ENCODE data around the gene NEDD4L.
A peak's percentile ranks its signal among the peaks of the same experiment; 100 is the strongest.

The NEDD4L gene

DNA sequence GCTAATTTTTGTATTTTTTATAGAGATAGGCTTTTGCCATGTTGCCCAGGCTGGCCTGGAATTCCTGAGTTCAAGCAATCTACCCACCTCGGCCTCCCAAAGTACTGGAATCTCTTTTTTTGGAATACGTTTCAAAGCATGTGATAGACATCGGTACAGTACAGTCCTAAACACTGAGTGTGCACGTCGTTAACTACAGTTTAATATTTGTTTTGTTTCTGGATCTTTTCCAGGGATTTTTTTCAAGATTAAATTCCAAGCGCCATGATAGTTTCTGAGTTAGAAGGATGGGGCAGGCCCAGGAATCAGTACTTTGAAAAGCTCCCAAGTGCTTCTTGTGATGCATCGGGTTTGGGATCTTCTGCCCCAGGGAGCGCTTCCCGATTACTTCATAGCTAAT, 33.3 kb downstream of the NEDD4L start:
- peaks cover 0 to 5% of the 10 kb centered on the region in 2 donors for H3K27me3 Mint-ChIP-seq
- DNase-seq = no peak
- no peak overlapping the region for H3K4me3 Mint-ChIP-seq
- H3K27ac Mint-ChIP-seq = no peak overlapping the region
- no peaks in the 10 kb centered on the region for H3K4me1 Mint-ChIP-seq
- no peak for ATAC-seq (replicated peaks)
- H3K9me3 Mint-ChIP-seq = no peaks in the 10 kb centered on the region
- H3K36me3 Mint-ChIP-seq = no peaks in the 10 kb centered on the region

DNA sequence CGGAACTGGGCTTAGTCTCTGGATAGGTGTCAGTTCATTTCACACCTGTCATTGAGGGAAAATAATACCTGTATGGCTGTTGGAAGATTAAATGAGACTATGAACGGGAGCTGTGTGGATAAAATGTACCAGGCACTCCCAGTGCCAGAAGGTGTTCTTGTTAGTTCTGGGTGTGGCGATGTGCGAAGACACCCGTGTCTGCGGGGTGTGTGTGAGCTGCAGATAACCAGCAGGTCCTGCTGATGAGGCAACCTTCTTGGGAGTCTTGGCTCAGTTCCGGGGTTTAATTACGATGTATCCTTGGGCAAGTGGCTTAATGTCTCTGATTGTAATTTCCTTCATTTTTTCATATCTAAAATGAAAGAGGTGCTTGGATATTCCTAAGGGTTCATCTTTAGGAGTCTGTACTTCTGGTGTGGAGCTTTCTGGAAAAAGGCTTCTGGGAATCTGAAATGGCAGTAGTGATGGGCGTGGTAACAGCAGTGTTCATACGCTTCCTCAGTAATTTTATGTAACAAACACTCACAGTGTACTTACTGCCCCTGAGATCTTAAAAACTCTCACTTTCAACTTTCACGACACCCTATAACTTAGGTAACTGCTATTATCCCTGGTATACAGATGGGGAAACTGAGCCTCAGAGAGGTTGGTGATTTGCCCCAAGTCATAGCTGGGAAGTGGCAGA, 35.0 kb downstream of the NEDD4L start:
- Mint-ChIP-seq H3K9me3 (no peaks in the 10 kb centered on the region), H3K36me3 (no peaks in the 10 kb centered on the region), H3K4me3 (no peak overlapping the region), H3K27ac (no peak overlapping the region), H3K4me1 (no peaks in the 10 kb centered on the region), H3K27me3 (peaks cover 0 to 5% of the 10 kb centered on the region in 2 donors)
- no peak for DNase-seq
- no peak for ATAC-seq (replicated peaks)

DNA sequence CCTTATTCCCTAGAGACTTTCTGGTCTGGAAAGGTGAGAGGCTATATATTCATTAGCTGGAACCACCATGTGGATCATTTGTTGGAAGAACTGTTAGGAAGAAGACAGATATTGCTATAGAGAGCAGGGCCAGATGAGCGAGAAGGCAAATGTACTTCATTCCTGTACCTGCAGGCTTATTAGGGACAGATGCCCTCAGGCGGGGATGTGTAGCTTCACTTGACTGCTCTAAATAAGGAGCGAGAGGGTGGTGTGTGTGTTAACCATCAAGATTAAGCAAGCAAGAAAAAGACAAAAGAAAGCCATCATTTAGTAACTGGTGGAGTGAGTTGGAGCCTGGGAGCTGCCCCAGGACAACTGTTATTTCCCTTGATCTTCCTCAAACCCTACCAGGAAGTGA, 36.4 kb downstream of the NEDD4L start:
- Mint-ChIP-seq H3K27me3 (peaks cover 0 to 11% of the 10 kb centered on the region in 2 donors), H3K27ac (no peak overlapping the region), H3K9me3 (peaks cover 2 to 4% of the 10 kb centered on the region in 2 donors), H3K36me3 (no peaks in the 10 kb centered on the region), H3K4me3 (no peak overlapping the region), H3K4me1 (no peaks in the 10 kb centered on the region)
- DNase-seq = no peak
- ATAC-seq (replicated peaks) = no peak

DNA sequence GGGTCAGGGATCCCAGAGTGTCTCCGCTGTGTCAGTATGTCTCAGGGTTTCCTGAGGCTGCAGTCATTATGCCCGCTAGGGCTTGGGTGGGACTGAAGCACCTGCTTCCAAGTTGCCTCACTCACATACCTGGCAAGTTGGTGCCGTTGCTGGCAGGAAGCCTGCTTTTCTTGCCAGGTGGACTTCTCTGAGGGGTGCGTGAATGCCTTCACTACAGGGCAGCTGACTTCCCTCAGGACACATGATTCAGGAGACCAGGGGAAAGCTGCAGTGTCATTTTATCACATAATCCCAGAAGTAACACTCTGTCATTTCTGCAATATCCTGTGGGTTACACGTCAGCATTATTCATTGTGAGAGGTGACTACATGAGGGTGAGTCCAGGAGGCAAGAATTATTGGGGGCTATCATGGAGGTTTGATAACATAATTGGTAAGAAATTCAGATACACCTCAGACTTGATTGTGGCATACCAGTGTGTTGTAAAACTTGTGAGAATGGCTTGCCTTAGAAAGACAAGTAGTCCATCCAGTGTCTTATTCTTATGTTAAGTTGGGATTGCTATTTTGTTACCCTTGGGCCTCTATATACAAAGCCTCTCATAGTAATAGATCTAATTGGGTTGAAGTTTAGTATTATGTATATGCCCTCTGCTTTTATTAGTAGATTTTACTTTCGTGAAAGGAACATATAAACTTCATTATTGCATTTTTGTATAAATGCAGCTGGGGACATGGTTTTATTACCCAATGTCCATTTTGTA, 44.1 kb downstream of the NEDD4L start:
- ATAC-seq (replicated peaks) = no peak
- peaks cover 15 to 19% of the 10 kb centered on the region in 2 donors for H3K4me1 Mint-ChIP-seq
- H3K9me3 Mint-ChIP-seq = peaks cover 9 to 13% of the 10 kb centered on the region in 2 donors
- H3K4me3 Mint-ChIP-seq = no peak overlapping the region
- H3K27me3 Mint-ChIP-seq = peaks cover 0 to 6% of the 10 kb centered on the region in 2 donors
- H3K36me3 Mint-ChIP-seq = peaks cover 7 to 16% of the 10 kb centered on the region in 2 donors
- no peak overlapping the region for H3K27ac Mint-ChIP-seq
- no peak for DNase-seq

DNA sequence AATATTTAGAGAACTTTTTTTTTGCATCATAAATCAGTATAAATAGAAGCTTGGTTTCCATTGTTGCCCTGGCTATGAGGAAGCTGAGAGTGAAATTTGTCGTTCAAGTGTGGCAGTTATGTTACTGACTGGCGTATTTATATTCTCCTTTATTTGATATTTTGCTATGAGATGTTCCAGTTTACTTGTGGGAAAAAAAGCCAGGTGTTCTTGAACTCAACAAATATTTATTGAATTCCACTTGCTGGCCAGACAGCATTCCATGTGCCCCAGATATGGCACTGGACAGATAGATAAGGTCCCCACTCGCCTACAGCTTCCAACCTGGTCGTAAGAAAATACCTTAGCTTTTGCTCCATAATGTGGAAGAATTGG, 44.7 kb downstream of the NEDD4L start:
- peaks cover 15 to 19% of the 10 kb centered on the region in 2 donors for H3K4me1 Mint-ChIP-seq
- peaks cover 9 to 13% of the 10 kb centered on the region in 2 donors for H3K9me3 Mint-ChIP-seq
- no peak for ATAC-seq (replicated peaks)
- H3K27me3 Mint-ChIP-seq = peaks cover 0 to 6% of the 10 kb centered on the region in 2 donors
- peaks cover 7 to 16% of the 10 kb centered on the region in 2 donors for H3K36me3 Mint-ChIP-seq
- DNase-seq = no peak
- H3K27ac Mint-ChIP-seq = no peak overlapping the region
- no peak overlapping the region for H3K4me3 Mint-ChIP-seq

DNA sequence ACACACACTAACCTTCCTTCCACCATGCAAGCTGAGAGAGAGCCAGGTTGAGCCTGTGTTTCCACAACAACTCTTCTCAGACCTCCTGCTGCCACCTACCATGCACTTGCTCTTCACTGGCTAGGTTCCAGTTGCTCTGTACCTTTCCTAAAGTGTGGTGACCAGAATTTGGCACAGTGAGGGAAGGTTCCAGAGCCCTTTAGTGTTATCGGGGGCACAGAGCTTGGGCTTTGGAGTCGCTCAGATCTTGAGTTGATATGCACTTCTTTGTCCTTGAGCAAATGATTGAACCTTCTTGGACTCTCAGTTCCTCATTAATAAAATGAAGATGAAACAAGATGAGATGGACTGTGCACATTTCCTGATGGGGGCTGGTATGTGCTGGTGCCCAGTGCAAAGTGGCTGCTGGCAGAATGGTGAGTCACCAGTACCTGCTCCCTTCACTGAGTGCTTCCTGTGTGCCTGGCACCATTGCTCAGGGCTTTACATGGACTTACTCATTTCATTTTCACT, 47.1 kb downstream of the NEDD4L start:
- peak; percentile 31 for DNase-seq
- ATAC-seq (replicated peaks) = peak; percentile 98 to 99
- Mint-ChIP-seq H3K4me1 (peaks cover 15 to 19% of the 10 kb centered on the region in 2 donors), H3K27me3 (no peaks in the 10 kb centered on the region), H3K36me3 (peaks cover 6 to 14% of the 10 kb centered on the region in 2 donors), H3K9me3 (peaks cover 5 to 7% of the 10 kb centered on the region in 2 donors), H3K27ac (peak overlapping the region; percentile 0), H3K4me3 (no peak overlapping the region)

DNA sequence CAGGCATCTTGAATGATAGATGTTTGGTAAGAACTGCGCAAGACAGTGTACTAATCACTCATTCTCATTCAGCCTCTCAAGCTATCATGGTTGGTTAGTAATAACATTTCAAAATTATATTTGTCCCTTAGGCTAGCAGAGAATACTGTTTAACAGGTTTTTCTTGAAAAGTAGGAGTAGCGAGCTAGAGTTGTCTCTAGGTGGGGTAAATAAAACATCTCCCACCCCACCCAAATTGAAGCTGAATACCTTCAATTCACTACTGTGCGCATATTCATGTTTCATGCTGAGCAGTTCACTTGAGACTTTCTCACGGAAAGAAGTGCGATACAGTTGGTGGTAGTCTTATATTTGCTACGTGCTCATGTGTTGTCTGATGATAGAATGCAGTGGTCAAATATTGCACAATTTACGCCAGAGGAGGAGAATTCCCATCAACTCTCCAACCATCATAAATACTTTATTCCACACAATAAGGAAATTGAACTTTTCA, 49.3 kb downstream of the NEDD4L start:
- H3K4me3 Mint-ChIP-seq = no peak overlapping the region
- peaks cover 1 to 4% of the 10 kb centered on the region in 2 donors for H3K36me3 Mint-ChIP-seq
- H3K27ac Mint-ChIP-seq = no peak overlapping the region
- no peaks in the 10 kb centered on the region for H3K27me3 Mint-ChIP-seq
- DNase-seq (no peak), ATAC-seq (replicated peaks) (no peak)
- peaks cover 15 to 17% of the 10 kb centered on the region in 2 donors for H3K4me1 Mint-ChIP-seq
- peaks cover 0 to 2% of the 10 kb centered on the region in 2 donors for H3K9me3 Mint-ChIP-seq

DNA sequence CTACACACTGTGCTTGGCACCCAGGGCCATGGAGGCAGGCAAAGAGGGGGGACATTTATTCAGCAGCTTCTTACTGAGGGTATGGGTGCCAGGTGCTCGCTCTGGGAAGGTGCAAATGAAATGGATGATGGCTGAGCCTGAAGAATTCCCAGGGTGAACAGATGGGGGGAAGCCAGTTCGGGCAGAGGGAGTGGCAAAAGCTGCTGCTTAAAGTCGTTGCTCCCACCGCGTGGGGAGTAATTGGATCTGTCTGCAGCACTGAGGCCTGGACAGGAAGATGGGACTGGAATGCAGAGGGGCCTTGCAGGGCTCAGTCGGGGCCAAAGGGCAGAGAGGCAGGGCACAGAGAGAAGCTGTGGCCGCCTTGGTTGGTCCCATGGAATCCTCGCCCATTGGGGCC, 51.2 kb downstream of the NEDD4L start:
- H3K9me3 Mint-ChIP-seq = peaks cover 0 to 2% of the 10 kb centered on the region in 2 donors
- no peak for DNase-seq
- ATAC-seq (replicated peaks) = no peak
- H3K4me1 Mint-ChIP-seq = peaks cover 15 to 20% of the 10 kb centered on the region in 2 donors
- H3K27ac Mint-ChIP-seq = peak overlapping the region; percentile 33
- peaks cover 1 to 4% of the 10 kb centered on the region in 2 donors for H3K36me3 Mint-ChIP-seq
- H3K27me3 Mint-ChIP-seq = no peaks in the 10 kb centered on the region
- H3K4me3 Mint-ChIP-seq = no peak overlapping the region

DNA sequence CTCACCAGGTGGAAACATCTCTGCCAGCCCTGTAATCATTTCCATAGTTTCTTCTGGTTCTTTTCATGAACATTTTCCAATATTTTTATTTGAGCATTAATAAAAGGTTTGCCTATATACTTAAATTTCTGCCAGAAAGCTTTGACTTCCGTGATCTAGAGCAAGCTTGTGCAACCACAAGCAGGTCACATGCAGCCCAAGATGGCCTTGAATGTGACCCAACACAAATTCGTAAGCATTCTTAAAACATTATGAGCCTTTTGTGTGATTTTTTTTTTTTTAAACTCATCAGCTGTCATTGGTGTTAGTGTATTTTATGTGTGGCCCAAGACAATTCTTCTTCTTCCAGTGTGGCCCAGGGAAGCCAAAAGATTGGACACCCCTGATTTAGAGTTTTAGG, 51.6 kb downstream of the NEDD4L start:
- no peaks in the 10 kb centered on the region for H3K27me3 Mint-ChIP-seq
- H3K36me3 Mint-ChIP-seq = peaks cover 1 to 4% of the 10 kb centered on the region in 2 donors
- H3K4me1 Mint-ChIP-seq = peaks cover 15 to 20% of the 10 kb centered on the region in 2 donors
- no peak overlapping the region for H3K4me3 Mint-ChIP-seq
- H3K9me3 Mint-ChIP-seq = peaks cover 0 to 2% of the 10 kb centered on the region in 2 donors
- ATAC-seq (replicated peaks) (no peak), DNase-seq (no peak)
- H3K27ac Mint-ChIP-seq = no peak overlapping the region

DNA sequence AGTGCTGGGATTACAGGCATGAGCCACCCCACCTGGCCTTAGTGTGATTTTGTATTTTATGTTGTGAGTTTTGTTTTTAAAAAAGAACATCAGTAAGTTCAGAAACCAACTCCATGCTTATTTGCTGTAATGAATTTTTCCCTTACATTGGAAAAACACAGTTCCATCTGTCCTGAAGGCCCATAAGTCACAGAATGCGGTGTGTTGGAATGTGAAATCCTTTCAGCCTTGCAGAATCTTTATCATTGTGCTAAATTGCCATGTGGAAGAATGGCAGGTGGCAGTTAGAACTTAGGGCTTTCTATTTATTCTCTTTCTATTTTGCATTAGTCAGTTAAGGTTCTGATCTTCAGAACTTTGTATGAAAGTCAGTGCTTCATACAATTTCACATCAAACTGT, 52.6 kb downstream of the NEDD4L start:
- Mint-ChIP-seq H3K36me3 (peaks cover 1 to 4% of the 10 kb centered on the region in 2 donors), H3K9me3 (no peaks in the 10 kb centered on the region), H3K4me3 (no peak overlapping the region), H3K27ac (no peak overlapping the region), H3K27me3 (no peaks in the 10 kb centered on the region), H3K4me1 (peaks cover 5 to 11% of the 10 kb centered on the region in 2 donors)
- ATAC-seq (replicated peaks) = no peak
- no peak for DNase-seq

DNA sequence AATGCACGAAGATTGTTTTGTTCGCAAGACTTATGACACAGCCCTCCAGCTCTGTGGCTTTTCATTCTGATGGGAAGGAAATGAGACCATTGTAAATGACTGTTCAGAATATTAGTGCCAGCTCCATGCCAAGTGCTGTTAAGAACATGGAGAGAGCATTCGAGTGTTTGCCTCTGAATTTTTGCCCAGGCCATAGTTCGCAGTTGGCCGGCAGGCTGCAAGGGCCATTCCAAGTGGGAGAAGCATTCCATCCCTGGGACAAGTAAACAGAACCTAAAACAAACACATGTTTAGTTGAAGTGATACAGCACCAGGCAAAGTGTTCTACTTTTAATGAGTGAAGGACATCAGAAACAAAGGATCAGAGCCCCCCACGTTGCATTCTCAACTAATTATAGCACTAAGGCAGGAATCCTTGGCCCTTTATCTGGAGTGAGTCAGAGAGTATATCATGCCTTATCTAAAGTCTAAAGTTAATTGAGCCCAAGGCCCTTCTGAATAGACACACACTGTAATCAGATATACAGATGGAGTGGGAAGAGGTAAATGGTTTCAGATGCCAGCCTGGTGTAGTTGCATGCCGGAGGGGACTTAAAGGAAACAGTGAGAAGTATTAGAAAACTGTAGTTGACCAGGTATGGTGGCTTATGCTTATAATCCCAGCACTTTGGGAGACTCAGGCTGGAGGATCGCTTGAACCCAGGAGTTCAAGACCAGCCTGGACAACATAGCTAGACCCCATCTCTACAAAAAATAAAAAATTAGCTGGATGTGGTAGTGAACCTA, 53.3 kb downstream of the NEDD4L start:
- peak overlapping the region; percentile 20 for H3K27ac Mint-ChIP-seq
- no peak for ATAC-seq (replicated peaks)

DNA sequence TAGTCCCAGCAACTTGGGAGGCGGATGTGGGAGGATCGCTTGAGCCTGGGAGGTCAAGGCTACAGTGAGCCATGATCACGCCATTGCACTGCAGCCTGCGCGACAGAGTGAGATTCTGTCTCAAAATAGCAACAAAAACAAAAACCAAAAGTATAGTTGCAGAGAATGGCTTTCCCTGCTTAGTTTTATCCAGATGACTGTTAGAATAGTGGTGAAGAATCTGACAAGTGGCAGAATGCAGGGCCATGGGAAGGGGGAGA, 53.8 kb downstream of the NEDD4L start:
- peak overlapping the region; percentile 20 for H3K27ac Mint-ChIP-seq
- no peaks in the 10 kb centered on the region for H3K9me3 Mint-ChIP-seq
- no peak for DNase-seq
- peaks cover 0 to 6% of the 10 kb centered on the region in 2 donors for H3K4me1 Mint-ChIP-seq
- H3K27me3 Mint-ChIP-seq = no peaks in the 10 kb centered on the region
- H3K36me3 Mint-ChIP-seq = peaks cover 1 to 4% of the 10 kb centered on the region in 2 donors
- H3K4me3 Mint-ChIP-seq = no peak overlapping the region
- no peak for ATAC-seq (replicated peaks)

More for the DNA sequence above, 53.3 kb downstream of the NEDD4L start:
- Mint-ChIP-seq H3K36me3 (peaks cover 1 to 4% of the 10 kb centered on the region in 2 donors), H3K4me1 (peaks cover 0 to 6% of the 10 kb centered on the region in 2 donors), H3K27me3 (no peaks in the 10 kb centered on the region), H3K4me3 (no peak overlapping the region), H3K9me3 (no peaks in the 10 kb centered on the region)
- DNase-seq = no peak

DNA sequence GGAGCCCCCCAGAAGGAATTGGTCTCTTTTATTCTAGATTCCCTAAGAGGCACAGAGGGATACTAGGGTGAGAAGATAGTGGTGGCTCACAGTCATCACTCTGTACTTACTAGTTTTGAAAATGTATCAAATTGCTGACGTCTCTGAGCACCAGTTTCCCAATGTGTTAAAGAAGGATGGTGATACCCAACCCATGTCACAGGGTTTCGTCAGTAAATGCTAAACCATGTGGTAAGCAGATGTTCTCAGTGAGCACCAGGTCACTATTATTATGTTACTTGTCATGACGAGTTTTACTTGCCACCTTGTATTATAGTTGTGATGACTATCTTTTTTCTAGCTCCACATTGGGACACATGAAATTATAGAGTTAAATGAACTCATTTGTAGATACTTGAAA, 54.7 kb downstream of the NEDD4L start:
- Mint-ChIP-seq H3K27me3 (peaks cover 0 to 4% of the 10 kb centered on the region in 2 donors), H3K4me3 (no peak overlapping the region), H3K9me3 (no peaks in the 10 kb centered on the region), H3K36me3 (peaks cover 1 to 4% of the 10 kb centered on the region in 2 donors), H3K27ac (no peak overlapping the region), H3K4me1 (peaks cover 5 to 10% of the 10 kb centered on the region in 2 donors)
- DNase-seq (no peak), ATAC-seq (replicated peaks) (no peak)

DNA sequence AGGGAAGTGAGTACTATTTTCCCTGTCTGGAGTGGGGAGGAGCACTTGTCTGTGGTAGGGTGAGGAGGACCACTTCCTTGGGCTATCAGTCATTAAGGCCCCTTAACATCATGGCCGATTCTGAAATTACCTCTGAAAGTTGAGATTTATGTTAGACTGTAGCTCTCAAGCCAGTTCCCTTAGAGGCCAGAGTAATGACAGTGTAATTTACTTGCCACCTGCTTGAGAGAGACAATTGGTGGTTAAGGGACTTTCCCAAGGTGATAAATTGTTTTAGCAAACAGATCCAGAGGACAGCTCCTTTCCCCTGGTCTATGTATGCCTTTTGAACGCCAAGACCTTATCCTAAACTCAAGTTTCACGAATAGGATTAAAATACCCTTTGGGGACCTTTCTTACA, 56.1 kb downstream of the NEDD4L start:
- Mint-ChIP-seq H3K27ac (peak overlapping the region; percentile 84), H3K27me3 (peaks cover 0 to 4% of the 10 kb centered on the region in 2 donors), H3K36me3 (peaks cover 0 to 1% of the 10 kb centered on the region in 2 donors), H3K4me1 (peaks cover 10% of the 10 kb centered on the region in 2 donors), H3K9me3 (no peaks in the 10 kb centered on the region), H3K4me3 (no peak overlapping the region)
- DNase-seq (no peak), ATAC-seq (replicated peaks) (peak; percentile 45 to 53)

Measured in stimulated activated naive B cell treated with anti-CD40 and anti-IgM and Interleukin-4, amounts not matched to agents 10 μg/mL and 1 μg/mL and 100 μg/mL, for 72 hours (primary cell).